ENCODE results near the gene POLR3GL. TPM values are rescaled to one million over a fixed set of nuclear protein-coding genes. Genes with fewer than 3 reads are reported as not detected.

Gene POLR3GL
- total and polyA plus RNA-seq, 9 donors = 28.5 to 42.6 (median 38.2) TPM

DNA sequence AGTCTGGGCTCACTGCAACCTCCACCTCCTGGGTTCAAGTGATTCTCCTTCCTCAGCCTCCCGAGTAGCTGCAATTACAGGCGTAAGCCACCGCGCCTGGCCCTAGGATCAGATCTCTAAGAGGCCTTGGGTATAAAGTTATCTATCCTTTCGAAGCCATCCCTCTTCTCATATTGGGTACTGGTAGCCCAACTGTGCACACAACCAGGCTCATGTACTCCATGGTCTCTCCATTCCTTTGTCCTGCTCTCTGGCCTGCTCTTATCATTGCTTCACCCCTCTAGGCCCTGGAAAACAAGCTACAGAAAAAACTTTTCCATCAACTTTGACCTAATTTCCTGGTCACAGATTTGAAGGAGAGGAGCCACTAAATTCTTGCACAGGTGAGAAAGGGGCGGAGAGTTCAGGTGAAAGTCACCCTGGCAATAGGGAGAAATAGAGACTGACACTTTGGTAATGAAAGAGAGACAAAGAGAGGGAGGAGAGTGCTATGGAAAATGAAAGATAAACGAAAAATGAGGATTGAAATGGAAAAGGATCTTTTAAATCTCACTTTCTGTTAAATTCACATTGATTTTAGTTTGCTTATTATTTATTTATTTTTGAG is 25.9 kb downstream of the POLR3GL start:
- Histone ChIP-seq H3K4me3 (ENCODE audit: low read length) (no peak overlapping the region), H3K27me3 (ENCODE audit: control insufficient read depth, insufficient read depth, low read length) (no peaks in the 10 kb centered on the region), H3K36me3 (ENCODE audit: control insufficient read depth, insufficient read depth, low read length) (peaks cover 30% of the 10 kb centered on the region), H3K9me3 (replicated peaks; ENCODE audit: control insufficient read depth, low read depth, low read length) (no peaks in the 10 kb centered on the region), H3K27ac (ENCODE audit: low read length) (no peak overlapping the region), H3K4me1 (ENCODE audit: control insufficient read depth, insufficient read depth, low read length) (peaks cover 28% of the 10 kb centered on the region)
- no peak for DNase-seq
- WGBS (ENCODE audit: insufficient coverage) = 100% methylated on average over 2 of the region's 7 CpGs

GRCh38 chr1:145991735-145992412 is 27.4 kb downstream of the POLR3GL start:
- H3K27me3 ChIP-seq (ENCODE audit: control insufficient read depth, insufficient read depth, low read length) = no peaks in the 10 kb centered on the region
- no peak overlapping the region for H3K4me3 ChIP-seq (ENCODE audit: low read length)
- H3K4me1 ChIP-seq (ENCODE audit: control insufficient read depth, insufficient read depth, low read length) = peaks cover 18% of the 10 kb centered on the region
- no peaks in the 10 kb centered on the region for H3K9me3 ChIP-seq (replicated peaks; ENCODE audit: control insufficient read depth, low read depth, low read length)
- peak overlapping the region; percentile 54 for H3K27ac ChIP-seq (ENCODE audit: low read length)
- peaks cover 31% of the 10 kb centered on the region for H3K36me3 ChIP-seq (ENCODE audit: control insufficient read depth, insufficient read depth, low read length)
- no CpG with 5 or more reads among the region's 10 CpGs for WGBS (ENCODE audit: insufficient coverage)
- DNase-seq = peak; percentile 78

- no peak for DNase-seq
Observed at GRCh38 chr1:145992502-145992936, 28.0 kb downstream of the POLR3GL start.

DNA sequence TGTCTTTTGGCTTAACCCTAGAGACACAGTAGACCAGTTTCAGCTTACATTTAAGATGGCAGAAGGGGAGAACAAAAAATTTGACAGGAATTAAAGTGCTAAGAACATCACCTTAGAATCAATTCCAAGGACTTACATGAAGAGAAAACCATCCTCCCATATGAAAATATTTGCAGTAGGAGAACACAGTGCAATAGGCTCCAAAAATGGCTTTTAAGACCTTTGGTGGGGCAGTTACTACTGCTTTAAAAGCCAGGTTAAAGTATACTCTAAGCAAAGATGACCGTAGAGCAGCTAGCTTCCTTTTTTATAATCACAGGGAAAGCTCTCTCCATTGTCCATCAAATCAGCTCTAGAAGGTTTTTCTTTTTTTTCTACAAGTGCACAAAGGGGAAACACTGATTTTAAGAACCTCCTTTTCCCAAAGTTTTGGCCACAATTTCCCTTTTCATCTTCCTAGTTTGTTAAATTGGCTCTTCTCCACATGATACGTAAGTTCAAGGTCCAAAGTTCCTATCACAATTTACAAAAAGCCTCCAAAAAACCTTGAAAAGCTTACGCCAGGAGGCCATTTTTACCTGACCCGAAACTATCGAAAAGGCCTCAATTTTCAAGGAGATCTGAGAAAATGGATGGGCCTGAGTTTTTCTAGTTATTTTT is 28.6 kb downstream of the POLR3GL start:
- Histone ChIP-seq H3K27ac (ENCODE audit: low read length) (peak overlapping the region; percentile 54), H3K4me1 (ENCODE audit: control insufficient read depth, insufficient read depth, low read length) (peaks cover 26% of the 10 kb centered on the region), H3K36me3 (ENCODE audit: control insufficient read depth, insufficient read depth, low read length) (peaks cover 31% of the 10 kb centered on the region), H3K9me3 (replicated peaks; ENCODE audit: control insufficient read depth, low read depth, low read length) (no peaks in the 10 kb centered on the region), H3K4me3 (ENCODE audit: low read length) (peak overlapping the region; percentile 88), H3K27me3 (ENCODE audit: control insufficient read depth, insufficient read depth, low read length) (no peaks in the 10 kb centered on the region)
- no peak for DNase-seq
- WGBS (ENCODE audit: insufficient coverage) = no CpG with 5 or more reads among the region's 5 CpGs

More at GRCh38 chr1:145992502-145992936, 28.0 kb downstream of the POLR3GL start:
- WGBS (ENCODE audit: insufficient coverage) = no CpG with 5 or more reads among the region's 1 CpG
- Histone ChIP-seq H3K4me1 (ENCODE audit: control insufficient read depth, insufficient read depth, low read length) (peaks cover 24% of the 10 kb centered on the region), H3K27ac (ENCODE audit: low read length) (peak overlapping the region; percentile 54), H3K36me3 (ENCODE audit: control insufficient read depth, insufficient read depth, low read length) (peaks cover 31% of the 10 kb centered on the region), H3K4me3 (ENCODE audit: low read length) (peak overlapping the region; percentile 11), H3K9me3 (replicated peaks; ENCODE audit: control insufficient read depth, low read depth, low read length) (no peaks in the 10 kb centered on the region), H3K27me3 (ENCODE audit: control insufficient read depth, insufficient read depth, low read length) (no peaks in the 10 kb centered on the region)

DNA sequence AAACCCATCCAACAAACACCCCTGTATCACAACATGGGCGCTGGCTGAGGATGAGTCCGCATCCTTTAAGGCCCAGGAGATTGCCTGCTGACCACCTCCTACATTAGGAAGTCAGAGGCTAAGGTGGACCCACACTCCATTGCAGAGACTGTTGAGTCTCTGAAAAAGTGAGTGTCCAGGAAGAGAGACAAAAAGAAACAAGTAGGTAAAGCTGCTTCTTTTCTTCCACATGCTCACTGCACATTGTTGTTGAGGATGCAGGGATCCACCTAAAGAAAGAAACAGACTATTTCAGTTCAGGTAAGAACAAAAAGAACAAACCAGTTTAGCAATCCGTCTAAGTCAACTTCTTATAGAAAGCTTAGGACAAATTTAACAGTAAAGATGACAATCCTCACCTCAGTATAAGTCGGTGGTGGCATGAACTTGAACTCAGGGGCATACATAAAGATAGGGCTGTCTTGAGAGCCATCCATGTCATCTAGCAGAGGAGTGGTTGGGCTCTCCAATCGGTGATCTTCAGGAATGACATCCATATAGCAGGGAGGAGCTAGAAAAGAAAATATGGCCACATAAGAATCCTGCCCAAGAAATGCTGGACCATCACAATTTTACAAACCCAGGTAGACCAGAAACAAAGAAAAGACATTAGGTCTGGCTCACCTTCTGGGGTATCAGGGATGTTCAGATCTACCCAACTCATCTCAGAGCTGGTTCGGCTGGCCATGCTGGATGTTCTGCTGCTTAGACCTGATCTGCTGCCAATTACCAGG is 29.3 kb downstream of the POLR3GL start:
- WGBS (ENCODE audit: insufficient coverage) = no CpG with 5 or more reads among the region's 6 CpGs
- peaks cover 29% of the 10 kb centered on the region for H3K4me1 ChIP-seq (ENCODE audit: control insufficient read depth, insufficient read depth, low read length)
- peaks cover 31% of the 10 kb centered on the region for H3K36me3 ChIP-seq (ENCODE audit: control insufficient read depth, insufficient read depth, low read length)
- peak overlapping the region; percentile 88 for H3K4me3 ChIP-seq (ENCODE audit: low read length)
- no peaks in the 10 kb centered on the region for H3K27me3 ChIP-seq (ENCODE audit: control insufficient read depth, insufficient read depth, low read length)
- no peaks in the 10 kb centered on the region for H3K9me3 ChIP-seq (replicated peaks; ENCODE audit: control insufficient read depth, low read depth, low read length)
- peak; percentile 40 for DNase-seq
- H3K27ac ChIP-seq (ENCODE audit: low read length) = peak overlapping the region; percentile 82

DNA sequence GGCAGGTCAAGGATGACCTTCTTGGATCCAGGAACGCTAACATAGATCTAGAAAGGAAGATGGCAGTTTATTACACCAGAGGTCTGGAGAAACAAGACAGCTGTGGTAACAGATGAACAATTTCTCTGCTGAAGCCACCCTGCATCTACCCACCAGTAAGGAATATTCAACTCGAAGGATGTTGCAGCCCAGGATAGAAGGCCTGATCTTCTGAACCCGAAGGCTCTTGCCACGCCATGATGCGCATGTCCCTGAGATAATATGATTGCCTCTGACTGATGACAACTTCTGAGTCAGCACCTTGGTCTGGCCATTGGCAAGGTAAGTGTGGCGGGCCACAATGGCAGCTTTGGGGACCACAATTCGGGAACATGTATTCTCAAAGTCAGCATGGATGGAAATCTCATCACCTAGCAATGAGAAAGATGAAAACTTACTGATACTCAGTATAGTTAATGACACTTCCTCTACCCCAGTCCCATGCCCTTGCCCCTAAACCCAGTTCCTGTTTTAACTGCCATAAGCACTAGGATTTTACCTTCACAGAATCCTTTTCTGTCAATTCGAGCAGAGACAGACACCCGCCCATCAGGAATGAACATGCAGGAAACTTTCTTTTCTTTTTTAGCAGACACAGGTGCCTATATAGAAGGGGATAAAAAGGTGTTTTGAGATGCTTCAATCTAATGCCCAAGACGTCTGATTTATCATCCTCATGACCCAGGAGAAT is 30.1 kb downstream of the POLR3GL start:
- Histone ChIP-seq H3K27ac (ENCODE audit: low read length) (peak overlapping the region; percentile 82), H3K36me3 (ENCODE audit: control insufficient read depth, insufficient read depth, low read length) (peaks cover 31% of the 10 kb centered on the region), H3K4me3 (ENCODE audit: low read length) (peak overlapping the region; percentile 88), H3K9me3 (replicated peaks; ENCODE audit: control insufficient read depth, low read depth, low read length) (no peaks in the 10 kb centered on the region), H3K27me3 (ENCODE audit: control insufficient read depth, insufficient read depth, low read length) (no peaks in the 10 kb centered on the region), H3K4me1 (ENCODE audit: control insufficient read depth, insufficient read depth, low read length) (peaks cover 37% of the 10 kb centered on the region)
- 80% methylated on average over 2 of the region's 10 CpGs for WGBS (ENCODE audit: insufficient coverage)
- no peak for DNase-seq

GRCh38 chr1:145995148-145995881 is 30.8 kb downstream of the POLR3GL start:
- no CpG with 5 or more reads among the region's 8 CpGs for WGBS (ENCODE audit: insufficient coverage)
- peaks cover 31% of the 10 kb centered on the region for H3K36me3 ChIP-seq (ENCODE audit: control insufficient read depth, insufficient read depth, low read length)
- DNase-seq = no peak

DNA sequence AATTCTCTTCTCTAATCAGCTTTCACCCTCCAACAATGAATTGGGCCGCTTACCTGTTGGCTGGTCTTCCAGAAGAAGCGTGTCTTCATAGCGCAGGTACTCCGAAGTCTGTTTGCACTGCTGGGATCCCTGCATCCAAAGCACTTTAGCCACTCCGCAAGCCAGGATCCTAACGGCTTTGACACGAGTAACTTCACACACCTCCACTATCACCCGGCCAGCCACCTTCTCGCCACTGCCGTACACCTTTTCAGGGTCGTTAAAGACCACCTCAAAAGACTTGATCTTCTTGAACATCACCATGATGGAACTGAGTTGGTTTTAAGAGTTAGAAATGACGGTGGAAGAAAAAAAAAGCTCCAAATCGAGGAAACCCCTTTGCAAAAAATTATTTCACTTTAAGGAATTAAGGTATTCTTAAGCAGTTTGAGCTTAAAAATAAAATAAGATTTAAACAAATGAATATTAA is 31.5 kb downstream of the POLR3GL start:
- peaks cover 31% of the 10 kb centered on the region for H3K36me3 ChIP-seq (ENCODE audit: control insufficient read depth, insufficient read depth, low read length)
- no peaks in the 10 kb centered on the region for H3K9me3 ChIP-seq (replicated peaks; ENCODE audit: control insufficient read depth, low read depth, low read length)
- peak overlapping the region; percentile 82 for H3K27ac ChIP-seq (ENCODE audit: low read length)
- peaks cover 43% of the 10 kb centered on the region for H3K4me1 ChIP-seq (ENCODE audit: control insufficient read depth, insufficient read depth, low read length)
- H3K4me3 ChIP-seq (ENCODE audit: low read length) = peak overlapping the region; percentile 88
- H3K27me3 ChIP-seq (ENCODE audit: control insufficient read depth, insufficient read depth, low read length) = no peaks in the 10 kb centered on the region
- 0% methylated on average over 4 of the region's 13 CpGs for WGBS (ENCODE audit: insufficient coverage)
- no peak for DNase-seq

More at GRCh38 chr1:145995148-145995881, 30.8 kb downstream of the POLR3GL start:
- Histone ChIP-seq H3K27me3 (ENCODE audit: control insufficient read depth, insufficient read depth, low read length) (no peaks in the 10 kb centered on the region), H3K4me1 (ENCODE audit: control insufficient read depth, insufficient read depth, low read length) (peaks cover 43% of the 10 kb centered on the region), H3K4me3 (ENCODE audit: low read length) (peak overlapping the region; percentile 88), H3K27ac (ENCODE audit: low read length) (peak overlapping the region; percentile 82), H3K9me3 (replicated peaks; ENCODE audit: control insufficient read depth, low read depth, low read length) (no peaks in the 10 kb centered on the region)
